HepG2 (cell line): ENCODE results near the gene SRCAP. TPM values are rescaled to one million over a fixed set of nuclear protein-coding genes. Genes with fewer than 3 reads are reported as not detected.
A peak's percentile ranks its signal among the peaks of the same experiment; 100 is the strongest.

ENCODE experiments used
- ATAC-seq: fragments of 200-7000 bp; cut with Tn5 transposase; 3 replicates; pipeline ENCODE4 v1.9.1; 2020; ENCODE audit warnings: mild to moderate bottlenecking, moderate library complexity
- BruUV-seq: library from RNA; stranded (reverse); fragments of 400-500 nt; replicated peaks from 2 replicates; lab custom pipeline; 2021; lab: Mats Ljungman, UMichigan
- CTCF ChIA-PET: fragments of 300-600 bp; formaldehyde crosslinking; extraction: SDS; loops from one replicate; lab custom pipeline; 2021; ENCODE audit warnings: low total read pairs, inconsistent platforms, low intra/inter-chr PET ratio; lab: Yijun Ruan, JAX
- POLR2A ChIA-PET: fragments of 350-600 bp; sonication (Branson Sonifier 250); formaldehyde crosslinking; loops from one replicate; lab custom pipeline; 2020; ENCODE audit warnings: antibody characterized with exemption, inconsistent platforms; lab: Yijun Ruan, JAX
- DNase-seq: peaks from one replicate; pipeline ENCODE4 v3.0.0-alpha.2; 2015; ENCODE audit warnings: low spot score
- FAIRE-seq: peaks from 3 replicates; lab custom pipeline; 2011; peaks lifted over from hg19 to GRCh38; lab: Jason Lieb, UNC
- H2AFZ ChIP-seq: one replicate; pipeline ENCODE4 v1.6.1; 2011; ENCODE audit warnings: low read length, inconsistent platforms
- H3K27ac ChIP-seq: fragments of 300-600 bp; 3 replicates; pipeline ENCODE4 v1.8.0; 2011; ENCODE audit warnings: mixed run types, mild to moderate bottlenecking, mixed read lengths, low read length, inconsistent platforms; ENCODE audit not compliant: insufficient read depth; ENCODE audit errors: extremely low read length
- H3K27me3 ChIP-seq, 2 experiments: fragments of 200-600 bp in 1 of 2; 2 replicates in 1 of 2; 3 replicates in 1 of 2; pipeline versions ENCODE4 v1.6.0 to v1.8.0; 2011; ENCODE audit warnings: low read length in 2 of 2, mild to moderate bottlenecking in 2 of 2, moderate library complexity in 2 of 2, inconsistent platforms in 1 of 2; ENCODE audit not compliant: insufficient read depth in 2 of 2, control insufficient read depth in 1 of 2
- H3K36me3 ChIP-seq, 2 experiments: fragments of 200-600 bp in 1 of 2; replicated peaks in 1 of 2; 2 replicates in 1 of 2; 3 replicates in 1 of 2; pipeline versions ENCODE4 v1.5.1 to v1.8.0; 2011; ENCODE audit warnings: low read length in 2 of 2, inconsistent platforms in 1 of 2; ENCODE audit not compliant: insufficient read depth in 2 of 2, control insufficient read depth in 1 of 2
- H3K4me1 ChIP-seq: 2 replicates; pipeline ENCODE4 v1.5.1; 2012; ENCODE audit warnings: low read length, inconsistent platforms; ENCODE audit not compliant: insufficient read depth
- H3K4me2 ChIP-seq: 2 replicates; pipeline ENCODE4 v1.6.0; 2011; ENCODE audit warnings: low read depth, low read length, inconsistent platforms
- H3K4me3 ChIP-seq, 3 experiments: fragments of 200-600 bp in 1 of 3; sonication (generic), shearing (Covaris generic) in 1 of 3; replicated peaks in 1 of 3; 2 replicates each; pipeline ENCODE4 v1.5.1; 2011 to 2016; ENCODE audit warnings: low read length in 3 of 3, inconsistent platforms in 2 of 3, low read depth in 2 of 3, mild to moderate bottlenecking in 2 of 3, control low read depth in 1 of 3, mixed read lengths in 1 of 3; ENCODE audit not compliant: insufficient read depth in 1 of 3
- H3K79me2 ChIP-seq: one replicate; pipeline ENCODE4 v1.6.1; 2011; ENCODE audit warnings: low read length, inconsistent platforms; ENCODE audit not compliant: insufficient read depth
- H3K9ac ChIP-seq: 2 replicates; pipeline ENCODE4 v1.6.0; 2011; ENCODE audit warnings: mild to moderate bottlenecking, low read depth, low read length, inconsistent platforms; ENCODE audit not compliant: insufficient read depth
- H3K9me3 ChIP-seq: 2 replicates; pipeline ENCODE4 v1.5.1; 2012; ENCODE audit warnings: mild to moderate bottlenecking, low read length
- H4K20me1 ChIP-seq: 2 replicates; pipeline ENCODE4 v1.6.0; 2011; ENCODE audit warnings: inconsistent platforms, mild to moderate bottlenecking, low read length, moderate library complexity; ENCODE audit not compliant: insufficient read depth
- AGO2 ChIP-seq: fragments of 200-400 bp; formaldehyde crosslinking; optimal IDR thresholded peaks from 2 replicates; pipeline ENCODE3; 2017; ENCODE audit warnings: mild to moderate bottlenecking, low read depth, low read length, moderate library complexity
- POLR2A ChIP-seq, 2 experiments: IDR thresholded peaks; 2 replicates each; pipeline ENCODE4 v1.6.1; 2011; ENCODE audit warnings: low read depth in 2 of 2, low read length in 2 of 2, mild to moderate bottlenecking in 1 of 2, moderate library complexity in 1 of 2; ENCODE audit not compliant: insufficient read depth in 1 of 2
- ZEB1 ChIP-seq: IDR thresholded peaks from 2 replicates; pipeline ENCODE4 v1.6.1; 2012; ENCODE audit warnings: mild to moderate bottlenecking, low read depth, inconsistent platforms; ENCODE audit not compliant: insufficient replicate concordance
- WGBS: methylation state at CpG from one replicate; pipeline ENCODE4 v1.1.6; 2017; ENCODE audit warnings: low lambda C conversion rate; 5-methylcytosine and 5-hydroxymethylcytosine counted together
- in situ Hi-C: cut with HindIII; loops from 2 replicates; pipeline ENCODE4 v1.10.0; 2017; ENCODE audit warnings: low pct_unique_long_range_greater_than_20kb; ENCODE audit not compliant: extremely low pct_ligation_motif_present
- intact Hi-C: fragments of 100-400 bp; cut with micrococcal nuclease; formaldehyde crosslinking; loops from one replicate; pipeline ENCODE4 v1.10.0; 2022; ENCODE audit not compliant: unreplicated experiment
- polyA plus RNA-seq, 8 experiments: library from polyadenylated mRNA; depleted of rRNA in 3 of 8; stranded (reverse) in 7 of 8; unstranded in 1 of 8; fragments of >200 nt; fragmentation: Illumina TruSeq in 4 of 8; extraction: Trizol in 4 of 8; gene quantifications; 2 replicates each; pipeline versions ENCODE4 v1.2.1 to v1.2.3, GENCODE V29; 2011 to 2016; ENCODE audit warnings: low read depth in 4 of 8, missing spikeins in 1 of 8, mixed read lengths in 1 of 8; ENCODE audit not compliant: insufficient read depth in 1 of 8
- total RNA-seq, 5 experiments: library from RNA; depleted of rRNA; stranded (reverse); fragments of >200 nt; fragmentation: Illumina TruSeq; extraction: Trizol; gene quantifications; 2 replicates each; pipeline ENCODE4 v1.2.3, GENCODE V29; 2016; ENCODE audit warnings: low read depth in 1 of 5
- TF ChIP-seq, protein P1 (sequence below): sonication (generic); formaldehyde crosslinking; IDR thresholded peaks from 2 replicates; pipeline ENCODE4 v1.8.0; 2022; ENCODE audit warnings: missing genetic modification reagents, mild to moderate bottlenecking, inconsistent platforms, borderline replicate concordance

Gene SRCAP
- total and polyA plus RNA-seq, 2 of the 13 experiments (the other 11 are each of a cell fraction or from before 2014, with no cell fraction given) = 4.9 to 9.0 TPM

DNA sequence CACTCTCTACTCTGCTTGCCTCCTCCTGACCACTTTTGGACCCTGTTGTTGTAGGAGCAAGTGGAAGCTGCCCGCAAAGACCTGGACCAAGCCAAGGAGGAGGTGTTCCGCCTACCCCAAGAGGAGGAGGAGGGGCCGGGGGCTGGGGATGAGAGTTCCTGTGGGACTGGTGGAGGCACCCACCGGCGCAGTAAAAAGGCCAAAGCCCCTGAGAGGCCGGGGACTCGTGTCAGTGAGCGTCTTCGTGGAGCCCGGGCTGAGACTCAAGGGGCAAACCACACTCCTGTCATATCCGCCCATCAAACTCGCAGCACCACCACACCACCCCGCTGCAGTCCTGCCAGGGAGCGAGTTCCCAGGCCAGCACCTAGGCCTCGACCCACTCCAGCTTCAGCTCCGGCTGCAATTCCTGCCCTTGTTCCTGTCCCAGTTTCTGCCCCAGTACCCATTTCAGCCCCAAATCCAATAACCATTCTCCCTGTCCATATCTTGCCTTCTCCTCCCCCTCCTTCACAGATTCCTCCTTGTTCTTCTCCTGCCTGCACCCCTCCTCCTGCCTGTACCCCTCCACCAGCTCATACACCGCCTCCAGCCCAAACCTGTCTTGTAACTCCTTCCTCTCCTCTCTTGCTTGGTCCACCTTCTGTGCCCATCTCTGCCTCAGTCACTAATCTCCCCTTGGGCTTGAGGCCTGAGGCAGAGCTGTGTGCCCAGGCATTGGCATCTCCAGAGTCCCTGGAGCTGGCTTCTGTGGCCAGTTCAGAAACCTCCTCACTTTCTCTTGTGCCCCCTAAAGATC lies 38.2 kb downstream of the SRCAP start:
- TF ChIP-seq AGO2 = peak; percentile 34
- TF ChIP-seq, protein P1, sequence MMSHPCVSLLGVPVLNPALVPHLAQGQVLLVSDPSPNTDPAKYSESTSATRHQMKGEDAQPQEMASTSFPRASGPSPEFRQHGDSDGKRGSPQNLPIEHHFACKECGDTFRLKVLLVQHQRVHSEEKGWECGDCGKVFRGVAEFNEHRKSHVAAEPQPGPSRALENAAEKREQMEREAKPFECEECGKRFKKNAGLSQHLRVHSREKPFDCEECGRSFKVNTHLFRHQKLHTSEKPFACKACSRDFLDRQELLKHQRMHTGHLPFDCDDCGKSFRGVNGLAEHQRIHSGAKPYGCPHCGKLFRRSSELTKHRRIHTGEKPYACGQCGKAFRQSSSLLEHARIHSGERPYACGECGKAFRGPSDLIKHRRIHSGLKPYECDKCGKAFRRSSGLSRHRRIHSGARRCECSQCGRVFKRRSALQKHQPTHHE = no peak
- Histone ChIP-seq H3K4me3 (no peak overlapping the region), H3K9ac (no peak overlapping the region), H3K79me2 (no peaks in the 10 kb centered on the region), H2AFZ (no peak overlapping the region), H3K27me3 (no peaks in the 10 kb centered on the region), H3K4me1 (peaks cover 16% of the 10 kb centered on the region; the same call in 1 of the 2 replicates), H3K27ac (no peak overlapping the region), H3K4me2 (no peak overlapping the region), H3K9me3 (no peaks in the 10 kb centered on the region), H3K36me3 (peaks cover 46 to 69% of the 10 kb centered on the region in 2 experiments), H4K20me1 (no peaks in the 10 kb centered on the region)
- WGBS = 94% methylated on average over 17 of the region's 17 CpGs
- BruUV-seq = no TSS peak
- ChIA-PET POLR2A (interaction anchor here (1.3 to 3.8 kb wide), 2 partner anchors 11 to 78 kb away, joined by 3 to 30 read pairs; partner anchors contain the start of gene PHKG2), CTCF (no interaction called here)
- no peak for FAIRE-seq
- ATAC-seq = no peak
- in situ Hi-C loops = no loop called here
- intact Hi-C loops = no loop called here
- DNase-seq = no peak

DNA sequence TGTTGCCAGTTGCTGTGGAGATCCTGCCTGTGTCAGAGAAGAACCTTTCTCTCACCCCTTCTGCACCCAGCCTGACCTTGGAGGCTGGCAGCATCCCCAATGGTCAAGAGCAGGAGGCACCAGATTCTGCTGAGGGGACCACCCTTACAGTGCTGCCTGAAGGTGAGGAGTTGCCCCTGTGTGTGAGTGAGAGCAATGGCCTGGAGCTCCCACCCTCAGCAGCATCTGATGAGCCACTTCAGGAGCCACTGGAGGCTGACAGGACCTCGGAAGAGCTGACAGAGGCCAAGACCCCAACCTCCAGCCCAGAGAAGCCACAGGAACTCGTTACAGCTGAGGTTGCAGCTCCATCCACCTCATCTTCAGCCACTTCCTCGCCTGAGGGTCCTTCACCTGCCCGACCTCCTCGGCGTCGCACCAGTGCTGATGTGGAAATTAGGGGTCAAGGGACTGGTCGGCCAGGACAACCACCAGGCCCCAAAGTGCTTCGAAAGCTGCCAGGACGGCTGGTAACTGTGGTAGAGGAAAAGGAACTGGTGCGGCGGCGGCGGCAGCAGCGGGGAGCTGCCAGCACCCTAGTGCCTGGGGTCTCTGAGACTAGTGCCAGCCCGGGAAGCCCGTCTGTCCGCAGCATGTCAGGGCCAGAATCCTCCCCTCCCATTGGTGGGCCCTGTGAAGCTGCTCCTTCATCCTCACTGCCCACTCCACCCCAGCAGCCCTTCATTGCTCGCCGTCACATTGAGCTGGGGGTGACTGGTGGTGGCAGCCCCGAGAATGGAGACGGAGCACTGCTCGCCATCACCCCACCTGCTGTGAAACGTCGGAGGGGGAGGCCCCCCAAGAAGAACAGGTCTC lies 39.0 kb downstream of the SRCAP start:
- Histone ChIP-seq H3K36me3 (peaks cover 45 to 63% of the 10 kb centered on the region in 2 experiments), H3K27ac (no peak overlapping the region), H3K9me3 (no peaks in the 10 kb centered on the region), H3K79me2 (no peaks in the 10 kb centered on the region), H3K4me3 (no peak overlapping the region), H3K27me3 (no peaks in the 10 kb centered on the region), H3K4me2 (no peak overlapping the region), H2AFZ (no peak overlapping the region), H4K20me1 (no peaks in the 10 kb centered on the region), H3K4me1 (peaks cover 16% of the 10 kb centered on the region; the same call in 1 of the 2 replicates), H3K9ac (no peak overlapping the region)
- ChIA-PET POLR2A (interaction anchor here (1.2 to 3.8 kb wide), 2 partner anchors 10 to 14 kb away, joined by 3 to 30 read pairs; partner anchors contain the start of gene PHKG2), CTCF (no interaction called here)
- 97% methylated on average over 25 of the region's 25 CpGs for WGBS
- FAIRE-seq (no peak), DNase-seq (no peak), ATAC-seq (no peak; the same call in 2 of the 3 replicates)
- in situ Hi-C loops = no loop called here
- intact Hi-C loops = no loop called here
- TSS peak; percentile 32 for BruUV-seq
- TF ChIP-seq POLR2A (IDR thresholded peaks at IDR 0.05; ENCODE audit: insufficient read depth in 1 of 2, low read depth in 2 of 2, low read length in 2 of 2) (peak in 1 of 2 experiments; percentile 2; a peak in 1 of 4 replicates), ZEB1 (no peak), AGO2 (peak; percentile 86)
